GM12874 (cell line): ENCODE measurements around the gene DPYSL3.

Experiments used
- TF ChIP-seq, protein P1 (sequence below): IDR thresholded peaks from 2 replicates; pipeline ENCODE4 v1.5.1; 2011; ENCODE audit warnings: low read depth, mild to moderate bottlenecking, control low read depth, low read length, moderate library complexity; ENCODE audit not compliant: insufficient read depth

The DPYSL3 gene

DNA sequence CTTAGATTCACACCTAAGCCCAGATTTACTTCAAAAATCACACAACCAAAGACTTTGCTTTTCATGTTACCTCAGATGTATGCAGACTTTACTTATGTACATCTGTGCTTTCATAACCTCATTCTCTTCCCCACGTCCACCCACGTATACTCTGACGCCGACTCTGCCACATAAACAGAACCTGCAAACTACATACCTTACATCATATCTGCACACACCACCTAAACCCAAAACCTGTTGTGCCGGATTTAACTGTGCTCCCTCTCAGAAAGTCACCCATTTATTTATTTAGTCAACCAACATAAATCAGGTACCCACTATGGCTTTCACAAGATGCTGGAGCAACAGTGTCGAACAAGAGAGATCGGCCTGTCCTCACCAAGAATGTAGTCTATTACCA, 1.0 kb upstream of the DPYSL3 start:
- TF ChIP-seq, protein P1, sequence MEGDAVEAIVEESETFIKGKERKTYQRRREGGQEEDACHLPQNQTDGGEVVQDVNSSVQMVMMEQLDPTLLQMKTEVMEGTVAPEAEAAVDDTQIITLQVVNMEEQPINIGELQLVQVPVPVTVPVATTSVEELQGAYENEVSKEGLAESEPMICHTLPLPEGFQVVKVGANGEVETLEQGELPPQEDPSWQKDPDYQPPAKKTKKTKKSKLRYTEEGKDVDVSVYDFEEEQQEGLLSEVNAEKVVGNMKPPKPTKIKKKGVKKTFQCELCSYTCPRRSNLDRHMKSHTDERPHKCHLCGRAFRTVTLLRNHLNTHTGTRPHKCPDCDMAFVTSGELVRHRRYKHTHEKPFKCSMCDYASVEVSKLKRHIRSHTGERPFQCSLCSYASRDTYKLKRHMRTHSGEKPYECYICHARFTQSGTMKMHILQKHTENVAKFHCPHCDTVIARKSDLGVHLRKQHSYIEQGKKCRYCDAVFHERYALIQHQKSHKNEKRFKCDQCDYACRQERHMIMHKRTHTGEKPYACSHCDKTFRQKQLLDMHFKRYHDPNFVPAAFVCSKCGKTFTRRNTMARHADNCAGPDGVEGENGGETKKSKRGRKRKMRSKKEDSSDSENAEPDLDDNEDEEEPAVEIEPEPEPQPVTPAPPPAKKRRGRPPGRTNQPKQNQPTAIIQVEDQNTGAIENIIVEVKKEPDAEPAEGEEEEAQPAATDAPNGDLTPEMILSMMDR = no peak

DNA sequence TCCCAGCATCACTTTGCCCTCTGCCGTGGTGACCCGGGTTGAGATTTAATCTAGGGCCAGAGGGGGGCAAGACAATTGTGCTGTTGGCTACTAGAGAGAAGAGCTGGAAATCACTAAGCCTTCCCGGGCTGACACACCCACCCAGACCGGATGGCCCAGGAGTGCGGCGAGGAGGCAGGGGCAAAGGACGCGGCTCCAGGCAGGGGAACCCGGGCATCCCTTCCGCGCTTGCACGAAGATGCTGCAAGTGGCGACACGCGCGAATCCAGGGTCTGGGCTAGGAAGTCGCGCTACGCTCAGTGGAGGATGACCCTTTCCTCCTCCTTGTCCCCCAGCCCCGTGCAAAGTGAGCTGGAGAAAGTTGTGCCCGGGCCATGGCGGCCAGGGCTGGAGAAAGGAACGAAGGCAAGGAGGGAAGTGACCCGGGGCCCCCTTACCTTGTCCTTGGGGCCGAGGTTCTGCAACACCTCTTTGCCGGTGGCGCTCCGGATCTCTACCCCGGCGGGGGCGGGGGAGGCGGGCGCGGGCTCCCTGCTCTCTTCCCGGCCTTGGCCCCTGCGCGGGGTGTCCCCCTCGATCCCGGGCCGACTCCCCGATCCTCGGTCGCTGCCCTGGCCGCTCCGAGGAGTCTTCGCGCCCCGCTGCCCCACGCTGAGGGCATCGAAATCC, 693 bp downstream of the DPYSL3 start:
- TF ChIP-seq, protein P1 = no peak

DNA sequence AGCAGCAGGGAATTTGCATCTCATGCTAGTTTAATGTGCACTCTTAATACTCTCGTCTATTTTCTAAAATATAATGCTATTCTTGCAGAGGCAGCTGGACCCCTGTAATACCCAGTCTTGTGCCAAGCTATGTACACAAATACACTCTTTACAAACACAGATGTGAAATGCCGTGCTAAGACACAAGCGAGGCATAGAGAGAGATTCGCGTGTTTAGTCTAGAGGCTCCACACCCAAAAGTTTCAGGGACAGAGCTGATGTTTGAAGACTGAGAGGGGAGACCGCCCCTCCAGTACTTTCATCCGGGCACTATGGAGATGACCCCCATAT, 1.2 kb downstream of the DPYSL3 start:
- TF ChIP-seq, protein P1 = no peak

DNA sequence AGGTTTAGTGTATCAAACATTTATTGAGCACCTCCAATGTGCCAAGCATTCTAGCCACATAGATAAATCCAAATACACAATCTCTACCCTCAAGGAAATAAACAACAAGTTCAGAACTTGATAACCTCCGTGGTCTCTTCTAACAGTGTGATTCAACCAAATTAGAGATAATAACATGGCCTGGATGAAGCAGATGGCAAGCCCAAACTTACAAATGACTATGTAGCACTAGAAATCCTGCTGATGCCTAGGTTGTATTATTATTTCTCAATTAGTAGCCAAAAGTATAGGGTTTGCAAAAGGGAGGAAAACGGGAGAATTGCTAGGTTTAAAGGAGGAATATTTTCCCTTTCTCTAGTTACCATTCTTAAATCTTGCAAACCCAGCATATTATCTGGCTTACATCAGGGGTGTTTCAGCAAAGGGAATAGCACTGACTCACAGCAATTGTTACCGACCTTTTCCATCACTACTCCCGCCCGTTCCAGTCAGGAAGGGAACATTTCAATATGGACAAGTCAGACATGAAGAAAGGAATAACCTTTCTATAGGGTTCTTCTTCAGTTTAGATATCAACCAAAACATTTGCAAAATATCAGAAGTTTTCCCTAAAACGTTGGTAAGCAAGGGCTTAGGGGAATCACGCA, 2.3 kb downstream of the DPYSL3 start:
- TF ChIP-seq, protein P1 = no peak

DNA sequence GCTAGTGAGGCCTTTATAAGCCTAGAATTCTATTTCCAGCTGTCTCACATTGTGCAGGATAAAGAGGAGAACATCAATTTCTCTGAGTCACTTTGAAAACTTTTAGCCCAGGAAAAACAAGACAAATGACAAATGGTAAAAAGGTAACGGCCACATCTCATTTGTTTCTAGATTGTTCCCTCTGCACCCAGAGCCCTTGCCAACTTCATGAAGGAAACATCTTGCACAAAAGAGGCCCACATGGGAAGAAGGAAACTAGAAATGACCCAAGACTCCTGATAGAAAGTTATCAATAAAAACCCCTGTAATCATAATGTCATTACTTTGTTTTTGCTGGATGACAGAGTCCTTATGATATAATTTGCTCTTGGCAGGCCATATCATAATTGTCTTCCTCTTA, 5.3 kb downstream of the DPYSL3 start:
- TF ChIP-seq, protein P1 = no peak

DNA sequence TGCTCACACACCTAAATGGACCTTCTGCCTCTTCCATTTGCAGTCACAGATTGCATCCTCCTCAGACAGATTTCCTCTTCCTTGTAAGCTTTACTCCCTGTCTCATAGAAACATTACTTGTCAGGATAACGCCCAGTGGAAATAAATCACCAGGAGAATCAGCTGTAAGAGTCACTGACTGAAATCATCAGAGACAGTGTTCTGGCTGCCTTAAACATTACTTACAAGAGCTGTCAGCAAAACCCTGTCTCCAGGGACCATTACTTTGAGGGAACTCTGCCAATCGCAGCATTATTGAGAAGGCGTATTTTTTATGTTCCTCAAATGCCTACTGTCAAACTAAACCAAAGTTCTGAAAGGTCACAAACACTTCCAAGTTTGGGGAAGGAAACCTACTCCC, 5.9 kb downstream of the DPYSL3 start:
- TF ChIP-seq, protein P1 = no peak

DNA sequence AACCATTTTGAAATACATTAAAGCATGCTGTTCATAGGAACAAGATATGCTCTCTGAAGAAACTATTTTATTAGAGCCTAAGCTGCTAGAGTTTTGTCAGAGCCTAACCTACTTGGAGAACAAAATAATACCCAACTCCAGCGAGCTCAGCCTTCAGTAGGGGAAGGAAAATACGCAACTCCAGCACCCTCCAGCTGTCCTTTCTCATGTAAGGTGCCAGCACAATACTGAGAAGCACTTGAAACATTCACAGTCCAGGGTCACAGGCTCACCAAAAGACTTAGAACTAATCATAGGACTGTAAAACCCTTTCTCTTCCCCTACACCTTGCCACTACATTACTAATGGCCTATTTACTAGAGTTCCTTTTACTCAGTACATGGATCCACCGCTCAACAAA, 18.9 kb downstream of the DPYSL3 start:
- TF ChIP-seq, protein P1 = no peak
